HFFc6 (cell line): Measurements from ENCODE around the gene HBEGF. TPM values are rescaled to one million over a fixed set of nuclear protein-coding genes. Genes with fewer than 3 reads are reported as not detected.

ENCODE experiments used
- DNase-seq: peaks from one replicate; pipeline ENCODE4 v3.0.0-alpha.2; 2018
- H3K27ac Mint-ChIP-seq: 2 replicates; pipeline ENCODE4 v1.8.0; 2020; ENCODE audit warnings: mild to moderate bottlenecking, mixed read lengths
- H3K27me3 Mint-ChIP-seq: 2 replicates; pipeline ENCODE4 v1.8.0; 2021; ENCODE audit warnings: mild to moderate bottlenecking, moderate library complexity, mixed read lengths; ENCODE audit not compliant: insufficient read depth
- H3K36me3 Mint-ChIP-seq: 2 replicates; pipeline ENCODE4 v1.8.0; 2021; ENCODE audit warnings: low read depth, mixed read lengths
- H3K4me1 Mint-ChIP-seq: 2 replicates; pipeline ENCODE4 v1.8.0; 2020; ENCODE audit warnings: low read depth, mixed read lengths
- H3K4me3 Mint-ChIP-seq: 2 replicates; pipeline ENCODE4 v1.8.0; 2020; ENCODE audit warnings: mild to moderate bottlenecking, moderate library complexity, mixed read lengths
- H3K9me3 Mint-ChIP-seq: 2 replicates; pipeline ENCODE4 v1.8.0; 2020; ENCODE audit warnings: mild to moderate bottlenecking, mixed read lengths
- long read RNA-seq: library from polyadenylated mRNA; unstranded; transcript quantifications from one replicate; pipeline ENCODE4 v2.0.0, GENCODE V29; 2019
- total RNA-seq, 6 experiments: library from RNA; stranded (reverse); fragmentation: NEBNext Ultra II Directional; extraction: Animal tissue kit (Norgen Biotek cat#: 25700); gene quantifications; 2 replicates in 1 of 6; 3 replicates in 5 of 6; pipeline ENCODE4 v1.2.3, GENCODE V29; 2021
- TF ChIP-seq, protein P1 (sequence below): fragments of 200-600 bp; sonication (generic); IDR thresholded peaks from 2 replicates; pipeline ENCODE4 v1.5.0; 2021; ENCODE audit warnings: antibody characterized with exemption, mild to moderate bottlenecking

Gene HBEGF, protein sequence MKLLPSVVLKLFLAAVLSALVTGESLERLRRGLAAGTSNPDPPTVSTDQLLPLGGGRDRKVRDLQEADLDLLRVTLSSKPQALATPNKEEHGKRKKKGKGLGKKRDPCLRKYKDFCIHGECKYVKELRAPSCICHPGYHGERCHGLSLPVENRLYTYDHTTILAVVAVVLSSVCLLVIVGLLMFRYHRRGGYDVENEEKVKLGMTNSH
- 10 to 100 TPM in 1 of 6 experiments, 1 to 10 TPM in 5; 5.6 to 10.2 (median 6.9) TPM for total RNA-seq
- long read RNA-seq, transcript HBEGF-201 (6 exons, 2,386 nt), result major isoform, 10 of 12 reads
- long read RNA-seq, partial matches to known transcripts, result 2 of 12 reads
- long read RNA-seq, other reads (novel, unspliced or antisense), result 0 of 12 reads

DNA sequence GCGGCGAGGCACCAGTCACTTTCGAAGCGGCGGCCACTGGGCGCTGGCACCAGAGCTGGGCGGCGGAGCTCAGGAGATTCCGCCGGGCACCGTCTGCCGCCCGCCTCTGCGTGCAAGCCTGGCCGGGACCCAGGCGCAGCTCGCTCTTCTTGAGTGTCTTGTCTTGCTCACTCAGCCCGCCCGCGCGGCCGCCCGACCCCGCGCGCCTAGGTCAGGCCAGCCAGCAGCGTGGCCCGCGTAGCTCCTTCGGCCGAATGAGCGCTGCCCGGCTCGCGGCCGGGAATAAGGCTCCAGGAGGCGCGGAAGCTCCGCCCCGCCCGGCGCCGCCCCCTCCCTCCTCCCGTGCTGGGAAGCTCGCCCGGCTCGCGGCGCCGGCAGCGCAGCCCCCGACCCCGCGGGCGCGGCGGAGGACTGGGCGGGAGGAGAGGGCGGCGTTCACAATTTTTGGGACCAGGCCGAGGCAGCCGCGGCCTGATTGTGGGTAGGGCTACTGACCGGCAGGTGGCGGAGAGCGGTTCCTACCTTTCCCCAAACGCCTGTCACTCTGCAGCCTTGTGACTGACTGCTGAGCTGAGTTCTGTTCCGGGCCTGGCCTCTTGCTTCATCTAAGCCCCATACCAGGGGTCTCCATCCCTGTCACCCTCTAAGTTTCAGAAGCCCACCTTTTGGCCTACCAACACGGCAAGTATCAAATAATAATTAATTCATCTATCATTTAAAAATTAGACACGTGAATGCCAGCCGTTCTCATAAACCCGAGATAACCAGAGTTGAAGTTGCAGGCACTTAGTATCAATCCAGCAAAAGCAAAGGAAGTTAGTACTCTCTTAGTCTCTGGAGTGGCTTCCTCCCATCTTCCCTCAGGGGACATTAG lies at the start of gene HBEGF:
HBEGF (minus strand) TSS at position 256 of the 874 bp plus-strand sequence. CDS start 275 bp downstream, outside the sequence.
- Mint-ChIP-seq H3K27me3 (peaks cover 3% of the 10 kb centered on the region), H3K4me1 (peaks cover 74% of the 10 kb centered on the region), H3K27ac (peak within 1 kb of the TSS; percentile 38)

DNA sequence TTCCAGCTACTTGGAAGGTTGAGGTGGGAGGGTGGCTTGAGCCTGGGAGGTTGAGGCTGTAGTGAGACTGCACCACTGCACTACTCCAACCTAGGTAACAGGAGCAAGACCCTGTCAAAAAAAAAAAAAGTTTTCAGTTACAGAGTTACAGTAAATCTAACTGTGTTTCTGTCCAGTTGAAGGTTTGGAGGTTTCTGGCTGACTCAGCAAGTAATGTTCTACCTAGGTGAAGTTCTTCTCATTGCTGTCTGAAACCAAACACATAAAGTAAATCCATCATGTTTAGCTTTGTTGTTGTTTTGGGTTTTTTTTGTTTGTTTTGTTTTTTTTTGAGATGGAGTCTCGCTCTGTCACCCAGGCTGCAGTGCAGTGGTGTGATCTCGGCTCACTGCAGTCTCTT lies 47.3 kb upstream of the HBEGF start:
- Mint-ChIP-seq H3K4me1 (peaks cover 5% of the 10 kb centered on the region; the same call in 1 of the 2 replicates), H3K27ac (no peak overlapping the region), H3K27me3 (no peaks in the 10 kb centered on the region; the same call in 1 of the 2 replicates), H3K4me3 (no peak overlapping the region), H3K36me3 (no peaks in the 10 kb centered on the region), H3K9me3 (no peaks in the 10 kb centered on the region)
- DNase-seq, result no peak
- TF ChIP-seq, protein P1, sequence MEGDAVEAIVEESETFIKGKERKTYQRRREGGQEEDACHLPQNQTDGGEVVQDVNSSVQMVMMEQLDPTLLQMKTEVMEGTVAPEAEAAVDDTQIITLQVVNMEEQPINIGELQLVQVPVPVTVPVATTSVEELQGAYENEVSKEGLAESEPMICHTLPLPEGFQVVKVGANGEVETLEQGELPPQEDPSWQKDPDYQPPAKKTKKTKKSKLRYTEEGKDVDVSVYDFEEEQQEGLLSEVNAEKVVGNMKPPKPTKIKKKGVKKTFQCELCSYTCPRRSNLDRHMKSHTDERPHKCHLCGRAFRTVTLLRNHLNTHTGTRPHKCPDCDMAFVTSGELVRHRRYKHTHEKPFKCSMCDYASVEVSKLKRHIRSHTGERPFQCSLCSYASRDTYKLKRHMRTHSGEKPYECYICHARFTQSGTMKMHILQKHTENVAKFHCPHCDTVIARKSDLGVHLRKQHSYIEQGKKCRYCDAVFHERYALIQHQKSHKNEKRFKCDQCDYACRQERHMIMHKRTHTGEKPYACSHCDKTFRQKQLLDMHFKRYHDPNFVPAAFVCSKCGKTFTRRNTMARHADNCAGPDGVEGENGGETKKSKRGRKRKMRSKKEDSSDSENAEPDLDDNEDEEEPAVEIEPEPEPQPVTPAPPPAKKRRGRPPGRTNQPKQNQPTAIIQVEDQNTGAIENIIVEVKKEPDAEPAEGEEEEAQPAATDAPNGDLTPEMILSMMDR, result no peak

More for the DNA sequence above, at the start of gene HBEGF:
- peak within 1 kb of the TSS; percentile 90 for H3K4me3 Mint-ChIP-seq
- TF ChIP-seq, protein P1, result peak; percentile 63
- DNase-seq, result peak; percentile 46
- H3K36me3 Mint-ChIP-seq, result peaks cover 9% of the 10 kb centered on the region; the same call in 1 of the 2 replicates
- no peaks in the 10 kb centered on the region for H3K9me3 Mint-ChIP-seq

DNA sequence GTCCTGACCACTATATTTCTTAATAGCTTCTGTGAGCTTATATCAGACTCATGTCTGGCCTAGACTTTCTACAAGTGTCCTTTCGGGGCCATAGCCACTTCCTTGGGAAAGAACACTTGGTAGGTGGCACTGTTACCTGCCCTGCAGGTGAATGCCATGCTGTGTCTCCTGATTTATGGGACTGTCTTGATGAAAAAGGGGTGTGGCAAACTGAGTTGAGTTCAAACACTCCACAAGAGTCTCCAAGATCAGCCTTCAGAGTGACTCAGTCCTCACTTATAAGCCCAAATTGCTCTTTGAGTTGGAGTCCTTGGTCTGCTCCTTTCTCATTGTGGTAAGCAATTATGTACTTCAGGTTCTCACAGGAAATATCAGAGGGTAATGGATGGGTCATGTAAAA lies 45.3 kb upstream of the HBEGF start:
- Mint-ChIP-seq H3K4me1 (peaks cover 5% of the 10 kb centered on the region; the same call in 1 of the 2 replicates), H3K9me3 (no peaks in the 10 kb centered on the region), H3K27me3 (no peaks in the 10 kb centered on the region; the same call in 1 of the 2 replicates), H3K27ac (no peak overlapping the region), H3K36me3 (no peaks in the 10 kb centered on the region), H3K4me3 (no peak overlapping the region)
- no peak for DNase-seq
- TF ChIP-seq, protein P1, result no peak

DNA sequence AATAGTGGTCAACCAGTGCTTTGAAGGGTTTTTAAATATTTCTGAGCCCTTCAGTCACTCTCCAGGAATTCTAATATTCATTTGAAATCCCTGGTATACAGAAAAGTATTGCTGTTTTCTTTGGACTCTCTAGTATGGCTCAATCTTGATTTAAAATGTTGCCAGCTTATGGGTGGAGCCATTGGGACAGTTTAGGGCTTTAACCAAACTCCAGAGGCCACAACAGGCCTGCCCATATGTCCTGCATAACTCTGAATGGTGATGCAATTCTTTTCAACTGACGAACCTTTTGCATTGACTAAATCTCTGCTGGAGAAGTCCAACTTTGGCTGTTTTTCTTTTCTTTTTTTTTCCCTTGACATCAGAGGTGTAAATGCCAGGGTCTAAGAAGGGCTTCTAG lies 44.9 kb upstream of the HBEGF start:
- H3K9me3 Mint-ChIP-seq, result no peaks in the 10 kb centered on the region
- no peaks in the 10 kb centered on the region; the same call in 1 of the 2 replicates for H3K27me3 Mint-ChIP-seq
- no peaks in the 10 kb centered on the region for H3K36me3 Mint-ChIP-seq
- H3K4me1 Mint-ChIP-seq, result peaks cover 5% of the 10 kb centered on the region; the same call in 1 of the 2 replicates
- H3K4me3 Mint-ChIP-seq, result no peak overlapping the region
- peak; percentile 27 for DNase-seq
- TF ChIP-seq, protein P1, result no peak
- no peak overlapping the region for H3K27ac Mint-ChIP-seq

DNA sequence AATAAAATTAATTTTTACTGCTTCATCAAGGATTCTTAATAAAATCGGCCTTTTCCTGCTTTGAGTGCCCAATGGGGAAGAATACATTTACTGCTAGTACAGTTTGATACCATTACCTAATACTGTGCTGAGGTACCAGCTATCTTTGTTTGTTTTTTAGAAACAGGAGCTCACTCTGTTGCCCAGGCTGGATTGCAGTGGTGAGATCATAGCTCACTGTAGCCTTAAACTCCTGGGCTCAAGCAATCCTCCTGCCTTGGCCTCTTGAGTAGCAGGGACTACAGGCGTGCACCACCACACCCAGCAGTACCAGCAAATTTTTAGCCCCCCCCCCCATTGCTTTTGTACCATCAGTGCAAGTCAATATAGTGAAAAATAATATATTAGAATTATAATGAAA lies 41.6 kb upstream of the HBEGF start:
- DNase-seq, result no peak
- TF ChIP-seq, protein P1, result no peak
- no peak overlapping the region for H3K4me3 Mint-ChIP-seq
- H3K36me3 Mint-ChIP-seq, result no peaks in the 10 kb centered on the region
- H3K9me3 Mint-ChIP-seq, result no peaks in the 10 kb centered on the region
- peaks cover 5% of the 10 kb centered on the region; the same call in 1 of the 2 replicates for H3K4me1 Mint-ChIP-seq
- H3K27ac Mint-ChIP-seq, result no peak overlapping the region
- H3K27me3 Mint-ChIP-seq, result peaks cover 5% of the 10 kb centered on the region; the same call in 1 of the 2 replicates
